ENCODE data around the gene OR2G2.
A peak's percentile ranks its signal among the peaks of the same experiment; 100 is the strongest.

OR2G2 gene

DNA sequence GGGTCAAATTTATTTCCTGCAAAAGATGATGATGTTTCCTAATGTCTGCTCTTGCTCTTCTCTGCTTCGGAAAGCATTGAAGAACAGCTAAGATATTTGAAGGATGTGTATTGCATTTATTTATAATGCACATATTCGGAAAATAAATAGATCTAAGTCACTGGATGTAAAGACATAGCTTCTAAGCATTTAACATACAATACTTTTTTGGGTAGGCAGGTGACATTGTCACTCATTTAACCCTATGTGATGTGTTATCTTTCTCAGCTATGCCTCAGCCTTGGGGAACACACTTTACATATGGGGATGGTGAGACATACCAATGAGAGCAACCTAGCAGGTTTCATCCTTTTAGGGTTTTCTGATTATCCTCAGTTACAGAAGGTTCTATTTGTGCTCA, at the start of gene OR2G2:
TSS of gene OR2G2 (plus strand) at position 301 of the 400 bp plus-strand sequence. CDS start at position 301, 0 bp downstream.
- DNase-seq = no peak

GRCh38 chr1:247538561-247538960, 49.6 kb upstream of the OR2G2 start:
- no peak for DNase-seq

DNA sequence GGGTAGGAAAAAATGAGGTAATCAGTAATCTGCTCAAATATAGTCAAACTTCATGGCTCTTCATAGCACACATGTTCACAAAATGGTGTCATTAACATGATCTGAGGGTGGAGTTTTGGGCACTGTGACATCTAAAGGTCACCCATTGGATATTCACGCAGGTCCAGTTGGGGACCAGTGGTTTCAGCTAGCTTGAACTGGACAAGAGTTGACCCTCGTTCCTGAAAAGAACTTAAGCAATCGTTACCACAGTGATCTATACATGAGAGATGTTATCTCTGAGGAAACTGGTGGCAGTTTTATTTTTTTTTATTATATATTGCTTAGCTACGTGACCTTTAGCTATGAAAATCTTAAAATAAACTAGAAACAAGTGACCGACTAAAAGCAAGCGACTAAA, 48.9 kb upstream of the OR2G2 start:
- DNase-seq = peak; percentile 69

GRCh38 chr1:247540581-247540980, 47.6 kb upstream of the OR2G2 start:
- peak; percentile 65 for DNase-seq

GRCh38 chr1:247542811-247543210, 45.3 kb upstream of the OR2G2 start:
- DNase-seq = peak; percentile 67

- peak; percentile 99 for DNase-seq
Observed at GRCh38 chr1:247548092-247548491, 40.1 kb upstream of the OR2G2 start.

DNA sequence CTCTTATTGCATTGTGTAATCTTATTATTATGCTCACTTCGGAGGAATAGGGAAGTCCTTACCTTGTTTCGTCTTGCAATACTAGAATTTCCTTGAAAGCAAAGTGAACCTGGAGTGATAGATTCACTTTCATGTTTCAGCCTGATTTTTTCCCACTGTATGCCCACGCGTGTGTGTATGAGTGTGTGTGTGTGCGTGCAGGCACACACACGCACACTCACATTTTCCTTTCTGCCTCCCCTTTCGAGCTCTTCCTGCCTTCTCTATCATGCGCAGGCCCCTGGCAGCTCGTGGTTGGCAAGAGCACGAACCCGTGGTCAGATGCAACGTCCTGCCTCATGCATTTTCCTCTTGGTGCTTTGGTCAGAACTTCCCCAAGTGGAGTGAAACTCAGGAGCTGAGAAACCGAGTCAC, 39.4 kb upstream of the OR2G2 start, which contains the start of gene GCSAML:
TSS of gene GCSAML (plus strand) at position 366 of the 414 bp plus-strand sequence. CDS start 58 bp downstream, outside the sequence.
- peak; percentile 93 for DNase-seq

DNA sequence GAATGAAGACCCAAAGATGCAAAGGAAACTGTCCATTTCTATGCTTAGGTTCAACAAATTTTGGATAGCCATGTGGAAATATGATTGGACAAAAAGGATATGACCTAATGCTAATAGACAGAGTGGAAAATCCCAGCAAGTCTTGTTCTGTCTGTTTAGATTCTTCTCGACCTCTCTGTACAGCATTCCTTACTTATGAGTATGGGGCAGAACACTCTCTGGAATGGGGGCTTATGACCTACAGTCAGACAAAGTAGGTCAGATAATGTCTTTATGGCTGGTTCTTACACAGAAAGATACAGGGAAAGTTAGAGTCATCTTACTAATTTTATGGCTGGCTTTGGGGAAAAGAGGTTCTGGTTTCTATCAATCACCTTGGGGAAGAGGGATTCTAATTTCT, 36.4 kb upstream of the OR2G2 start:
- DNase-seq = no peak

DNA sequence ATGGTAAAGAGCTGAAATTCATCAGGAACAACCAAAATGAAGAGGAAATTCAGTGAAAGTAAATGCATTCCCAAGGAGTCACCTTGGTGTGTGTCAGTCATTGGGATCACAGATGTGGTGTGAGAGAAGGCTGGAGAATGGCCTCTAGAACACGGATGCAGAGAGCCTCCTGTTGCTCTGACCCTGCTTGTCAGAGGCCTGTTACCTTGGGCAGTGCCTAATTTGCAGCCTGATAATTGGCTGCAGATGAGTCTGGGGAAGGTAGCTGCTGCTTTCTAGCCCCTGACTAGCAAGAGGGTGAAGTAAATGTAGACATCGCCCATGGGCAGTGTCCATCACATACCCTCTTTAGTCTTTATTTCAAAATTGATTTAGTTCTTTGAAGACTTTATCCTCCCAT, 35.9 kb upstream of the OR2G2 start:
- no peak for DNase-seq

DNA sequence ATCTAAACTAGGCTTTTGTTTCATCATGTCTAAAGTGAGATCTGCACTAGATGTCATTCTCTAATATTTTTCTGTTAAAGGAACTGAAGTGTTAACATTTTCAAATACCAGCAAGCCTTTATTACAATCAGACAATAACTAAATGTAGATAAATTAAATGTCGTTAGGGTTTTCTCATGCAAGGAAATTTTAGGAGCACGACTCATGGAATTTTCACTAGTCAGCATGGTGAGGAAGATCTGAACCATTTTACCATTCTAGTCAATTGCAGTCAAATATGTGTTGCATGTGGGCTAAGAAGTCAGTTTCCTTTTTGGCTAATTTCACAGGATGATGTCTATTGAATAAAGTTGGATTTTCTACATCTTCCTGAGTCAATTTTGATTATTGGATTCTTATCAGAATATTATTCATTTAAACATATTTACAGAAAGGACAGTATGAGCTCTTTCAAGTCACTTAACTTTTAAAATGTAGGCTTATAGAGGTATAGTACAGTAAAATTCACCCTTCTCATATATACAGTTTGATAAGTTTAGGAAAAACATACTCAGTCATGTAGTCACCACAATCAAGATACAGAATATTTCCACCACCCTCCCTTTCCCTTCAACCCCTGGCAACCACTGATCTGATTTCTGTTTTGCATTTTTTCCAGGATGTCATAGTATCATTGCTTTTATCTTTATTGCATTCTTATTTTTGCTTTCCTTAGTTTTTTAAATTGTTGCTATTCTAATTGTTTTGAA, 30.1 kb upstream of the OR2G2 start:
- DNase-seq = peak; percentile 47

DNA sequence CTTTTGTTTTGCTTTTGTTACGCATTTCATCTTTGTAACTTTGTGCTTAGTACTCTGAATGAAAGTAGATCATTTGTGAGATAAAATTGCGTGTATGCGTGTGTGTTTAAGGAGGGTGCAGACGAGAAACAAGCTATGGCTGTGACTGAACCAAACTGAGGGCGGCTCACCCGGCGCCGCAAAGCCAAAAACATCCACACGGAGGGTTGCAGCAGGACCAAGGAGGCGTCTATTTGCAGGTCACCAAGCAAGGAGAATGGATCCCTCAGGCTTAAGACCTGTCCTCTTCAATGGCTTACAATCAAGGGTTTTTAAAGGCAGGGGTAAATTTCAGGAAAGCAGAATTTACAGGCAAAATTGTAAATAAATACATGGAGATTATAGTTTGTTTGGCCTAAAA, 26.4 kb upstream of the OR2G2 start:
- peak; percentile 22 for DNase-seq

DNA sequence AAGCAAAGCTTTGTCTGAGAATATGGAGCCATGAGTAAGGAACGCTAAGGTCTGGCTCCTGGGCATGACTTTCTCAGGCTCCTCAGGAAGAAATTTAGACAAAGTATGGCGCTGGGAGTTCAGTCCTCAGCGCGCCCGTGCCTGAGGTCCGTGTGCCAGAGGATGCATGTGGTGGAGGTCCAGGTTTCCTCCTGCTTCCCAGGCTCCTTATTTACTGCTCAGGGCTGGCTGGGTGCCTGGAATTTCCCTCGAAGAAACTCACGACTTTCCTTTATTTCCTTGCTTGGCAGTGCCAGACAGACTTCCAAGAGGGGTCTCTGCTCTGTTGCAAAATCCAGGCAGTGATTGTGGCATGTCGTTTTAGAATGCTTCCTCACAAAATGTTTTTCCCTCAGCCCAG, 26.0 kb upstream of the OR2G2 start:
- no peak for DNase-seq

DNA sequence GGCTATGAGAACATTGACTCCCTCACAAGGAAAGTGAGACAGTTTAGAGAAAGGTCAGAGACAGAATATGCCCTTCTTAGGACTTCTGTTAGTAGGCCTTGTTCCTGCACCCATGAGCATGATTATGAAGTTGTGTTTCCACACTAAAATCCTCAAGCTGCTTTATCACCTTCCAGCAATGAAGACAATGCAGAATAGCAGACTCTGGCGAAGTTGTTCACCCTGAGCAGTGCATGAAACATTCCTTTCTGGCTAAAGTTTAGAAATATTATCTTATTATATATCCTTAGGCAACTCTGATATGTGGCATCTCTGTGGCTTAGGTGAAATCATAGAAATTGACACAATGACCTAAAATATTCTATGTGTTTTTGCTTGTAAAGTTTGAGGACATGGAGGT, 13.9 kb upstream of the OR2G2 start:
- DNase-seq = no peak

GRCh38 chr1:247574664-247575063, 13.5 kb upstream of the OR2G2 start:
- DNase-seq = no peak

GRCh38 chr1:247576514-247576913, 11.6 kb upstream of the OR2G2 start:
- DNase-seq = peak; percentile 83

DNA sequence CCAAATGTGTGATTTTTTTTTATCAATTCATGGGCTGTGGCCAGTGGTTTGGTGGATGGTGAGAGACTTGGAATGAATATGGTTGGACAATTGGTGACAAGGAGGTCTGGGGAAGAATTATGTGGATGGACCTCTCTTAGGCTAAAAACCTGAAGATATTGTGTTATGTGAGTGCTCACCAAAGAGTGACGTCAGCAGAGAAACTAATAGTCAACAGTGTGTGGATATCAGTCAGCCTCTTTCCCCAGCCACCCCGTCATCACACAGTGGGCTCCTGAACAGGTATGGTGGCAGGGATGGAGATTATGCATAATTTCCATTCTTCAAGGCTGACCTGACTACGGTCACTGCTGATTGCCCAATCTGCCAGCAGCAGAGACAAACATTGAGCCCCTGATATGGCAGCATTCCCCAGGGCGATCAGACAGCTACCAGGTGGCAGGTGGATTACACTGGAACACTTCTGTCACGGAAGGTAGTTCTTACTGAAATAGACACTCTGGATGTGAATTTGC, 9.2 kb upstream of the OR2G2 start:
- DNase-seq = no peak

DNA sequence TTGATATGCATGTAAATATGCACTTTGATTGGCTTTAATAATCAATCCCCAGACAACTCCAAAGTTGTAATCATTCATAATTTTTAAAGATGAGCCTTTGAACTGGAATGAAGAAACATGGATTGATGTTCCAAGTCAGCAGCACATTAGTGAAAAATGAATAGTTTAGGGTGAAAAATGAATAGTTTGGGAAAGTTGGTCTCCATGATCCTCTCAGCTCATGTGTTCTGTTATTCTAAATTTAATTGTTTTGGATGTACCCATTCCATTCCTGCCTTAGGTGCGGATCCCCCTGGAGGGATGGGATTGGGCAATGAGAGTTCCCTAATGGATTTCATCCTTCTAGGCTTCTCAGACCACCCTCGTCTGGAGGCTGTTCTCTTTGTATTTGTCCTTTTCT, 17.1 kb downstream of the OR2G2 start, which contains the start of gene OR2G3:
TSS of gene OR2G3 (plus strand) at position 301 of the 400 bp plus-strand sequence. CDS start at position 301, 0 bp downstream.
- no peak for DNase-seq

DNA sequence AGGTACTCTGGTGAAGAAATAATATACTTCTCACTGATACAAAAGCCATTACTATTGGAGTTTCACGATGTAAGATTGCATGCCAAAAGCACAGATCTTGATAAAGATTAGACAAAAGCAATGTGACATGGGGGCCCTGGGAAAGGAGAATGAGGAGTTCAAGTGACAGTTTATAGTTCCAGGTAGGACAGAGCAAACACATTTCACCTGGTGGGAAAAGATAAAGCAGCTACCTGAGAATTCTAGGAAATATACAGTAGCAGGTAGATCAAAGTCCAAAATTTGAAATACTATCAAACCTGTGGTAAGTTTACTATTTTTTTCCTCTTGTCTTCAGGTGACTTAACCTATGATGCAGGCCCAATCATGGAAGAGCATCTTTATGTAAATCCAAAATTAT, 25.2 kb downstream of the OR2G2 start:
- no peak for DNase-seq

- no peak for DNase-seq
Observed at GRCh38 chr1:247614625-247615024, 26.5 kb downstream of the OR2G2 start.

- no peak for DNase-seq
Observed at GRCh38 chr1:247627951-247628350, 39.8 kb downstream of the OR2G2 start.

GRCh38 chr1:247638011-247638410, 49.9 kb downstream of the OR2G2 start:
- DNase-seq = no peak

DNA sequence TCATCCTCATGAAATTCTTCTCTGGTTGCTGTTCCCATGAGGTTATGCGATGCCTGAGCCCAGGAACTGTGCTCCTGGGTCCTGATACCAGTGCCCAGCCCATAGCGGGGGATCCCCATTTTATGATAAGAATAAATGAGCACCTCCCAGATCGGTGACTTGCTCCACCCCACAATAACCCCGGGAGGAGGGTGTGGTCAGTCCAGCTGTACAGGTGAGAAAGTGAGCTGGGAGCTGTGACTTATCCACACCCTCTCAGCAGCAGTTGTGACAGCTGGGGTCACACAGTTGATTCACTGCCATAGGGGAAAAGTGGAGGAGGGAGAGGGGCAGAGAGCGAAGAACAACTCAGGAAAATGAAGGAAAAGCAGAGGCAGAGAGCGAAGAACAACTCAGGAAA, 50.6 kb downstream of the OR2G2 start:
- no peak for DNase-seq

Measured in hematopoietic multipotent progenitor cell treated with erythropoietin and hydrocortisone succinate and interleukin-3 and kit ligand, for 4 days (in vitro differentiated cells).